Activated CD4-positive, CD25-positive, alpha-beta regulatory T cell treated with anti-CD3 and anti-CD28 coated beads, Interleukin-2, amount 50 U/mL, for 24 hours (primary cell): ENCODE data around the gene IRX6.

ENCODE experiments used
- ATAC-seq, 2 donors: fragments of 150-1000 bp; cut with Tn5 transposase; one replicate each; pipeline ENCODE4 v1.10.0; 2021; ENCODE audit warnings: mild to moderate bottlenecking in 1 of 2, moderate library complexity in 1 of 2

IRX6 gene

DNA sequence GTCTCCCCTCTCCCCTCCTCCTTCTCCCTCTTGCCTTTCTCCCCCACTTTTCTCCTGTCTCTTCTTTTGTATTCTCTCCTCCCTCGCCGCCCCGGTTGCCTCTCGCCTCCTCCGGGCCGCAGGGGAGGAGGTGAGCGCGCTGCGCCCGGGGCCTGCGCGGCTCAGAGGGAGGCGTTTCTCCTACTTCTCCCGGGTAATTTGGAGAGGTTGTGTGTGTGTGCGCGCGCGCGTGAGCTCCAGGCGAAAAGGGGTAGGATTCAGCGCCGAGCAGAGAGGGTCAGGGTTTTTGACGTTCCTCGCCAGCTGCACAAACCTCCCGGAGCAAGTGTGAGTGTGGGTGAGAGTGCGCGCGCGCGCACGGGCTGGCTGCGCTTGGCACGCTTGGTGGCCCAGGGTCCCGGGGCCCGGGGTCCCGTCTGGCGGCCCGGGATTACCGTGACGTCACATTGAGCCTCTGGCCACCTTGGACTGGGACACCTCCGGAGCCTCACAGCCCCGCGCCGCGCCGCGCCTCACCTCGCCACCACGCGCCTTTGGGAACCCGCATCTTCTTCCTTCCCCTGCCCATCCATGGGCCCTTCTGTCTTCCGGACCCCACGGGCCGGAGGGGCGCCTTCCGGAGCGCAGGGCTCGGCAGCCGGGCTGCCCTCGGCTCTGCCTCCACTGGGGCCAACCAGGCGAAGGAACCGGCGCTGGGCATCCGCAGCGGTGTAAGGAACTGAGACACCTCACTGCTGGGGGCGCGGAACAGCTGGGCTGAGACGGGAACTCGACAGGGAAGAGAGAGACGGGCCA, 479 bp downstream of the IRX6 start:
- ATAC-seq = no peak

DNA sequence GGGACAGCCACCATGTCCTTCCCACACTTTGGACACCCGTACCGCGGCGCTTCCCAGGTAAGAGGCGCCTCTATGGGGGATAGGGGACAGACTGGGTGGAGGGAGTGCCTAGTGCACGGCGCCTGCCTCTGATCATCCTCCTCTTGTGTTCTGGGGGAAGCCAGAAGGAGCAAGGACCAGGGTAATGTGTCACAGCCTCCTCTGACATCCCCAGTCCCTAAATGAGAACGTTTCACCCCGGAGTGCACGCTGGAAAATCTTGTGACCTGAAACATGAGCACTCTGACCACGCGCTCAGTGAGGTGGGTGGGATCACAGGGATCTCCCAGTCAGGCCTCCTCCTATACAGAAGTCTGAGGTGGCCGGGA, 1.1 kb downstream of the IRX6 start:
- ATAC-seq = no peak

DNA sequence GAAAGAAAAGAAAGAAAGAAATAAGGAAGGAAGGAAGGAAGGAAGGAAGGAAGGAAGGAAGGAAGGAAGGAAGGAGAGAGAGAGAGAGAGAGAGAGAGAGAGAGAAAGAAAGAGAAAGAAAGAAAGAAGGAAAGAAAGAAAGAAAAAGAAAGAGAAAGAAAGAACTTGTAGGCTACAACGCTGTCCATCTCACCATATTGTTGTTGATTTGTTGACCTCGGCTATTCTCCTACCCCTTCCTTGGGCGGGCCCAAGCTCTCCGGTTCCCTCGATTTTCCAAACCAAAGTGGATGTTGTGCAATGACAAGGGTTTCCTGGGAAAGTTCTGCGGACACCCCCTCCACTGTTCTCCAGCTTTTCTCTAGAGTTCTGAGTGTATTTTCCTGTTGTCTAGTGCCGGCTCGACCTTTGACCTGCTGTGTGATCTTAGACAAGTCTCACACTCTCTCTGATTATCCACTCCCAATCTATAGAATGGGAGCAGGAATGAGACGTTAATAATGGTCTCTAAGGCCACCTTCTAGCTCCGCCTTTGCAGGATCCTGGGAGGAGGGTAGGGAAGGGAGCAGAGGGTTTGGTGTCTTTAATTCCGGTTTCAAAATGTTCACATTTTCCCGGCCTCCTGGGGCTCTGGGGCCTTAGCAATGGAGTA, 1.6 kb downstream of the IRX6 start:
- no peak for ATAC-seq

DNA sequence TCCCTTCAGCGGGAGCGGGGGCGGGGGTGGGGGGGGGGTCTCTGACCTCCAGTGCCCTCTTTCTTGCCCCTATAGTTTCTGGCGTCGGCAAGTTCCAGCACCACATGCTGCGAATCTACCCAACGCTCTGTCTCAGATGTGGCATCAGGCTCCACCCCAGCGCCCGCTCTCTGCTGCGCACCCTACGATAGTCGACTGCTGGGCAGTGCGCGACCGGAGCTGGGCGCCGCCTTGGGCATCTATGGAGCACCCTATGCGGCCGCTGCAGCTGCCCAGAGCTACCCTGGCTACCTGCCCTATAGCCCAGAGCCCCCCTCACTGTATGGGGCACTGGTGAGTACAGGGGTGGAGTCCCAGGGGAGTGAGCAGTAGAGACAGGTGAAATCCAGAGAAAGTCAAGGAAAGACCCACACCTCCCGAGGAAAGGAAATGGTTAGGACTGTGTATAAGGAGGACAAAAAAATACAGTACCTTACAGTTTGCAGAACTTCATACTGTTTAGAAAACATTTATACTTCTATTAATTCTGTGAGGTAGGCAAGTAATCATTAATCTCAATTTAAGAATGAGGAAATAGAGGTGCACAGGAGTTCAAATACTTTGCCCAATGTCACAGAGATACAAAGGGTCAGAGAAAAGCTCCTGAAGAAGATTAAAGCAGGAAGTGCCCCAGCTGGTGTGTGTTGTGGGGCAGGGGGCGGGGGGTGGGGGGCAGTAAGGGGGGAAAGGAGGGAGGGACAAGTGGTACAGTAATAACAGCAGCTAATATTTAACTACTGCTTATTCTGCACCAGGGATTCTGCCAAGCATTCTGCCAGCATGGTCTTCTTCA, 2.5 kb downstream of the IRX6 start:
- no peak for ATAC-seq

DNA sequence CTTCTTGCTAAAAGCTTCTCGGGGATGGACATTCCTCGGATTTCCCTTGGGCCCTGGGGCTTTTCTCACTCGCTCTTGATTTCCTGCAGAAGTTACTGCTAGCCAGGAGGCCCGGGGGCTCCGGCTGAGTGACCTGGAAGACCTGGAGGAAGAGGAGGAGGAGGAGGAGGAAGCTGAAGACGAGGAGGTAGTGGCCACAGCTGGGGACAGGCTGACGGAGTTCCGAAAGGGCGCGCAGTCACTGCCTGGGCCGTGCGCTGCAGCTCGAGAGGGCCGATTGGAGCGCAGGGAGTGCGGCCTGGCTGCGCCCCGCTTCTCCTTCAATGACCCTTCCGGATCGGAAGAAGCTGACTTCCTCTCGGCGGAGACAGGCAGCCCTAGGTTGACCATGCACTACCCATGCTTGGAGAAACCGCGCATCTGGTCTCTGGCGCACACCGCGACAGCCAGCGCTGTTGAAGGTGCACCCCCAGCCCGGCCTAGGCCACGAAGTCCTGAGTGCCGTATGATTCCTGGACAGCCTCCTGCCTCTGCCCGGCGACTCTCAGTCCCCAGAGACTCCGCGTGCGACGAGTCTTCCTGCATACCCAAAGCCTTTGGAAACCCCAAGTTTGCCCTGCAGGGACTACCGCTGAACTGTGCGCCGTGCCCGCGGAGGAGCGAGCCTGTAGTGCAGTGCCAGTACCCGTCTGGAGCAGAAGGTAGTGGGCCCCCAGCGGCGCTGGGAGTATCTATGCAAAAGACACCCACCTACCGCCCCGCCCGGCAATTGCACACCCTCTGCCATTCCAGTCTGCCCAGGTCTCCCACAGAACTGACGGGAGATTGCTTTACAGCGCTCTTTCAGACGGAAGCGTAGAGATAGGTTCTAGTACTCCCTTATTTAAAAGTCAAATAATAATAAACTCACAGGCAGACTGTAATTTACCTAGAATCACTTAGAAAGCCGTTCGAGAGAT, 4.9 kb downstream of the IRX6 start:
- no peak for ATAC-seq

DNA sequence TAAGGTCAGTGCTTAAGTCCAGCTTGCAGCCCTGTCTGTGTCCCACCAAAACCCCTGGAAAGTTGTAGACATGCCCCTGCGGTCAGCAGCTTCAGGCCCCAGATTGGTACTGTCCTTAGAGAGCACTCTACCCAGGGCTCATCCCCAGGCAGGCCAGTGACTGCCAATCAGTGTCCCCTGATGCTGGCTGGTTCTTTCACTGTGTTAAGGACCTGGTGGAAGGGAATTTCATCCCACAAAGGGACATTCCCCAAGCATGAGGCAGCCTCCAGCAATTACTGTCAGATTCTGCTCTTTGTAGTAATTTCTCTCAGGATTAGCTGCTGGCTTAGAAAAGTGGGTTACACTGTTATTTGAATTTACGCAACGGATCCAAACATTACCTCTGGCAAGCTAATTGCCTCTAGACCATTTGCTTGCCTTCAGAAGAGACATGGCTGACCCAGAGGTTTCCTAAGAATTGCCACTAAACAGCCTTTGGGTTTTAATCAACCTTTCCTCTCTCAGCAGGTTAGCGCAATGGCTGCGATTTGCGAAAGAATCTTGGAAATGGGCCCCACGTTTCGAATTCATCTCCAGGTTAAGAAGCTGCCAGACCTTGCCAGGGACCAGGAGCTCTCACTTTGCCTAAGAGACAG, 5.9 kb downstream of the IRX6 start:
- ATAC-seq = no peak

DNA sequence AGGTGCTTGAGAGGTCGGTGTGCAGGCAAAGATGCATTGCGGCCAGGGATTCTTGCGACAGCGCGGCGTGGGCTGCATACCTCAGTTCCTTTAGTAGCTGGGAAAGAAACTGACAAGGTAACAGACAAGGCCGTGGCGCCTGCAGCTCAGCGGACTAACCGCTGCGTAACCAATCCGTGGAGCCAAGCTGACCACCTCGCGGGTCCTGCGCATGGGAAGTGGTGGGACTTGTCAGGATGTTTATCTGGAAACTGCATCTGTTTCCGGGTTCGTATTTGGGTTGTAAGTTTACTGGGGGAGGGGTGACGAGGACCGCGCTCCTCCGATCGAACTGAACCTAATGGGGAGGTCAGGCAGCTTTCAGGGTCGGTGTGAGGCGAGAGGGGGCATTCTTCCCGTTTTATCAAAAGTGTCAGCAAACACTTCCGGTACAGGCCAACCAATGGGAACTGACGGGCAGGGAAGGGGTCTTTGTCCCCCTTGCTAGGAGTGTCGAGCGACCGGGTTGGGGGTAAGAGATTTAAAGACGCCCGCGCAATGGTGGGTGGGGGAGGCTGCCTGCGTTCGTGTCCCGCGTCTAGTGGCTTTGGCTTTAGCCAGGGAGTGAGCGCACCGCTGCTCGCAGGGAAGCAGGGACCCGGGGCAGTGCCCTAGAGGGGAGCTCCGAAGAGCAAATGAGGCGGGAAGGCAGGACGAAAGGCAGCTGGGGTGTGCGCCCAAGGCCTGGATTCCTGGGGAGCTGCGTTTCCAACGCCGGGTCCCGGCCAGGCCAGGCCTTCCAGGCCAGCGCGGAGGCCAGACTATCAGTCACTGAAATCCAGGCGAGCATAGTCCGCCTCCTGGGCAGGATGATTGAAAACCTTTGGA, 7.0 kb downstream of the IRX6 start:
- ATAC-seq = no peak

DNA sequence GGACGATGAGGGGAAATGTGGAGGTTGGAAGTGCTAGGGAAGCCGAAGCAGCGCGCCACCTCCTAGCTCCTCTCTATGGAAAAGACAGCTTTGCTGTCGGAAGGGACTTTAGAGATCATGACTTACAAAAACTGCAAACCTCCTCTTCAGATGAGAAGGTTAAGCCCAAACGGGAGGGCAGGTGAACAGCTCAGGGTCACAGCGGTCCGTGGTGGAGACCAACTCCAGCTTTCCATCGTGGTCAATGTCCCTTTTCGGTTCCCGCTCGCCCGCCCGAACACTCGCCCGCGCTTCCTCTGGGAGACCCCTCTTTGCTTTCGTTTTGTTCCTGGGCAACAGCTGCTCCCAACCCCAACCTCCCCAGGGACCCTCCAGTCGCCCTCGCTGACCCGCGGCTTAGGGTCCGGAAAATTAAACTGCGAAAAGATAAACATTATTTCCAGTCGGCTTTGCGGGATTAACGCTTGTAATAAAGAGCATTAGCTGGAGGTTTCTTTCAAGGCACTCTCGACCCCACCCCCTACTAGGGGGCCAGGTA, 7.7 kb downstream of the IRX6 start:
- ATAC-seq = no peak

DNA sequence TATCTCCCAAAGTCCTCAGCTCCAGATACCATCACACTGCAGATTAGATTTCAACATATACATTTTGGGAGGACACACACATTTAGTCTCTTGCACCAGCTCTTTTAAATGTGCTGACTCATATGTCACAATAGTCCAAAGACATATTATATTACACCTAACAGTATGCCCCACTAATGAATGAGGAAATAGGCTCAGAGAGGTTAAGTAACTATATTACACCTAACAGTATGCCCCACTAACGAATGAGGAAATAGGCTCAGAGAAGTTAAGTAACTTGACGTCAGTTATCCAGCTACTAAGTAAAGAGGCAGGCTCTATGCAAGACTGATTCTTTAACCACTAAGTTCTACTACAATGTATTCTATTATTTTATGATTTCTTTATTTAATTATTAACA, 9.7 kb downstream of the IRX6 start:
- no peak for ATAC-seq

DNA sequence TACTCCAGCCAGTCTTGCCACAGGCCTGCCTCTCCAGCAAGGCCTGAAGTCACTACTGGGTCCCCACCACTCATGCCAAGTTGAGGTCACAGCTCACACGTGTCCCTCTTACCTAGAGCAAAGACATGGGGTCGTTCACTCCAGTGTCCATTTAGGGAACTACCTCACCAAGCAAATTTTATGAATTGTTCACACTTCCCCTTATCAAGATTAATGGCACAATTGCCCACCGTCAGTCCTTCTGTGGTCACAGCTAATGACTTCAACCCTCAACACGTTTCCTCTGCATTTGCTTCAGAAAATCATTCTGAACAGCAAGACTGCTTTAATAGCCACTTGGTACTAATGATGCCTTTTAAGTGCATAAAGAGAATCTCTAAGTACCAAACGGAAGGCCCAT, 14.6 kb downstream of the IRX6 start:
- ATAC-seq = no peak

DNA sequence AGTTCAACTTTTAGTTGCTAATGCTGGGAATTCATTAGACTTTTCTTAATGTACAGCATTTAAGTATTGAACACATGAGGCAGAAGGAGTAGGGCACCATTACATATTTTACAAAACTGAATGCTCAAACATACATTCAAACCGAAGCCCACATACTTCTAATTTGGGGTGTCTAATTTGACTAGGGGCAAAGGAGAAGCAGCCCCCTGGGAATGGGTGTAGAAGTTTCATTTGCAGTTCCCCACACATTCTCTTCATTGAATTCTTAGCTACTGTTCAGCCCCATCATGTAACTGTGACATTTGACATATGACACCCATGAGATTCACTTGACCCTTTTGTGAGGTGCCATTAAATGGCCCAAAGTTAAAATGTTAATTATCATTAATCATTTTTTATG, 16.4 kb downstream of the IRX6 start:
- ATAC-seq = no peak

DNA sequence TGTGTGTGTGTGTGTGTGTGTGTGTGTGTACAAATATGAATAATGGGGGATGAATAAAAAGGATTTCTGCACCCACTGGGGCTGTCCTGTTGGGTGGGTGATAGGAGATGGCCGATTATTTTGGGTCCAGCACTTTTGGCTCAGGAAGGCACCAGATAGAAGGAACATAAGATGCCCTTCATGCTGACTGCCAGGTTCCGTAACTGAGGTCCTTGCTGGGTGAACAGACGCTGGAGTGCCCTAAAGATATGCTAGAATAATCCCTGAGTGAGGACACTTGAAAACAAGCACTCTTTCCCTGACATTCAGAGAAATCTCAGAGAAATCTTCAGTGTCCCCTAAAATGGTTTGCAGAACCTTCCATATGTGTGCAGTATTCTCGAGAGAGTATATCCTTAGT, 17.7 kb downstream of the IRX6 start:
- no peak for ATAC-seq

DNA sequence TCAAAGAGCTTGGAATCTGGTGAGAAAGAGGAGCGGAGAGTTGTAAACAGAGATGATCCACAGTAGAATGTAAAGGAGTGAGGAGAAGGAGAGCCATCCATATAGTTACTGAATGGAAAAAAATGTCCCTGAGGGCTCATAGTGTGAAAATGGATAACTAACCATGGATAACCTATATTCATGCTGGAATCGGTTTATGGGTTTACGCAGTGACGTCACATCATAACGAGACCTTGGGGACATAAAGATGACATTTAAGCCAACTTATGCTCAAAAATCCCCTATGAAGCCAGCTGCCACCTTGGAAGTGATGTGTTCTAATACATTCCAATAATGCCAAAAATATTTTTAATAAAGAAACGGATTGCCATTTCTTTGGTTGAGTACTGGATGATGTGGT, 22.5 kb downstream of the IRX6 start:
- ATAC-seq = no peak

DNA sequence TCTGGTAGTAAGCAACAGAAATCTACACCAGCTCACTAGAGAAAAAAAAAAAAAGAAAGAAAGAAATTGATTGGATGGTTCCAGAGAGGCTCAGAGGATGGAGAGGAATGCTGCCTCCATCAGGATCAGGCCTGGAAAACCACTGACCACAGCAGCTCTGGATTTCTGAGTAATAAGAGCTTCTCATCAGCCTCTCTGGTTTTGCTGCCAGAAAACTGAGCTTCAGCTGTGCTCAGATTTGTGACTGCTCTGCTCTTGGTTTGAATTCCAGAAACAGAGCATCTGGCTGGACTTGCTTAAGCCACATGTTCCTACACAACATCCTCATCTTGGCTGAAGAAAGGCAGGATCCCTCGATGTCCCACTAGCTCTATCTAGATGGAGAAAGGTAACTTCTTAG, 25.9 kb downstream of the IRX6 start:
- ATAC-seq = no peak

DNA sequence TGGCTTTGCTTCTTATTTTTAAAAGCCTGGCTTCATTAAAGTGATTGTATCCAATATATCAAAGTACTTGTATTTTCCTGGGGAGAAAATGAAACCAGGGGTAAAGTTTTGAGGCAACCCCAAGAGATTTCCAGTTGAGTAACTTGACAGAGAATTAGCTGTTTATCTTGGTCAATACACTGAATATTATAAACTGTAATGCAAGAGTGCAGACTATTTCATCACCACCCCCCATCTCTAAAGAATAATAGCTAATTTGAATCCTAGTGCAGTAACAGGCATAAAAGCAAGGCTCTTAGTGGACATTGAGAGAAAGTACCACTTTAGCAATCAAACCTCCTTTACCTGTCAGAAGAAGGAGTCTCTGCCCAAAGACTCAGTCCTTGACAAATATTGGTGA, 27.0 kb downstream of the IRX6 start:
- no peak for ATAC-seq

DNA sequence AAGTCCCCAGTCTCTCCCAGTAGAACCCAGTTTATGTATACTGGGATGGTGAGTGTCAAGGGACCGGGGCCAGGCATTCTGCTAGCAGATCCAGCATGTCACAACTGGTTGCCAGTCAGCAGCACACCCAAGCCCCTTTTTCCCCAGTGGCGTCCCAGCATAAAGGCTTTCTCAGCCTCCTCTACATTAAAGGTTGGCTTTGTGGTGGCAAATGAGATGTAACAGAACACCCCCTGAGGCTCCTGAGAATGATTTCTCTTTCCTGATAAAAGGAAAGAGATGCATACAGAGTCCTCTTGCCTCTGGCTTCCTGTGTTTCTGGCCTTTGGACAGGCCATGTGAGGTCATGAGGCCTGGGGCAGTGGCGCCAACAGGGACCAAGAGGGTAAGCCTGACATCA, 27.9 kb downstream of the IRX6 start:
- no peak for ATAC-seq

DNA sequence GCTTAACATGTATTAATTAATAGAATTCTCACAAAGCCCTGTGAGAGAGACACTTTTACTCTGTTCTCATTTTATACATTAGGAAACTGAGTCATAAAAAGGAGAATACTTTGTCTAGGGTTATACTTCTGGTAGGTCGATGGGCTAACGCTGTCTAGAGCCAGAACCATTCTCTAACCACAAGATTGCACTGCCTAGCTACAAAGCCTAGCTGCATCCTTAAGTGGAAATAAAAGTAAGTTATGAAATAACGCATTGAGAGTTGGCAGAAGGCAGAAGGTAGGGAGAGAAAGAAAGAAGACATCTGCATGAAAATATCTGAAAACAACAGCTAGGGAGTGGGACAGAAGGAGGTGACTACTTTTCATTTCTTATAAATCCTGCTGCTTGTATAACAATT, 33.2 kb downstream of the IRX6 start:
- ATAC-seq = no peak

DNA sequence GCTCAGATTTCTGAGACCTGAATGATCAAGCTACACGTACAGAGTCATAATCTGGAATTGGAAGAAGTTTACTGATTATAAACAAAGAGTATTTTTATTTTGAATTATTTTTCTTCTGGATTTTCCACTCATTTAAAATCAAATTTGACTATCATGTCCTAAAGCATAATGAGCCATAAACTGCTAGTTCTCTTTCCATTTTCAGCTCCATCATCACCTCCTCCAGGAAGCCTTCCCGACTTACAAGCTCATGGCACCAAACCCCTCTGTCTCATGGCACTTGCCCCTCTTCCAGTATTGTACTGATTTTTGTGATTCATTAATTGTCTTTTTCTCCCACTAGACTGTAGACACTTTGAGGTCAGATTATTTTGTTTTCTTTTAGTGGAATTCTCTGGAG, 35.9 kb downstream of the IRX6 start:
- ATAC-seq = no peak

DNA sequence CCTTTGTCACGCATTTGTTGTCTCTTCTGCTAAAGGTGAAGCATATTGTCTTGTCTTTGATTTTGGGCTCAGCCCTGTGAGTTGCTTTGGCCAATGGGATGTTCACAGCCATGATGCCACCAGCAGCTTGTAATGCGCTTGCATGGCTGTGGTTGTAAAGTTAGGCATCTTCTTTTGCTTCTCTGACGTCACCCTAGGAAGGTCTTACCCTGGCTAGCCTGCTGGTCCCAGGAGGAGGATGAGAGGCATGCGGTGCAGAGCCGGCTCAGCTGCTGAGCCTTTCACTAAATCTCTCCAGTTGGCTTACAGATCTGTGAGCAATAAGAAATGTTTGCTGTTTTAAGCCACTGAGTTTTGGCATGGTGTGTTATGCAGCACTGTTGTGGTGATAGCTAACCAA, 40.8 kb downstream of the IRX6 start:
- no peak for ATAC-seq

DNA sequence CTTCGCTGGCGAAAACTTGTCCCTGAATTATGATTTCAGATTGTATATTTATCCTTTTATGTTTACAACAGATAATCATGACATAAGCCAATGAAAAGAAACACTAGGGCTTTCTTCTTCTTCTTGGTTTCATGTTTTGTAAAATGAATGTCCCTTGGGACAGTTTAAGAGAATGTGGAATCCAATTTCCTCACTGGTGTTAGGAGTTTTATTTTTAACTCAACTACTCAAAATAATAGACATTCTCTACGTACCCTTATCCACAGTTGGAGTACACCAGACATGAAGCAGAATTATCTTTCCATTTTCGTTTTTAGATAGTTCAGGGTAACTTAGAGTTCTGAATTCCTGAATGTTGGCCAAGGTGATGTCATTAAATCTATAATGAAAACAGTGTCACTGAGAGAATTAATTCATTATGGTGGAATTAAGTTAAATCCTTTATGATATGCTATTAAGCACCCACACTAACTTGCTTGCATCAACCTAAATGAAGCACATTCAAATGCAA, 43.4 kb downstream of the IRX6 start:
- no peak for ATAC-seq
